Posterior cingulate gyrus (tissue), 11 donors: ENCODE results near the gene SSH2.
"Not testable (repeated sequence)": the region's sequence is repeated elsewhere in the genome, so short reads cannot be mapped to it uniquely, and the experiment has no call there.

Source experiments
- DNase-seq, 10 donors: peaks; one replicate each; pipeline versions ENCODE4 v3.0.0 to v3.0.0-alpha.2; 2020 to 2021; ENCODE audit warnings: mixed read lengths in 3 of 10
- intact Hi-C: fragments of 100-400 bp; cut with DNase I; formaldehyde crosslinking; loops from one replicate; pipeline ENCODE4 v1.15.1; 2023

Gene SSH2

GRCh38 chr17:29793501-29793900, 136.5 kb downstream of the SSH2 start:
- intact Hi-C loops = no loop called here

DNA sequence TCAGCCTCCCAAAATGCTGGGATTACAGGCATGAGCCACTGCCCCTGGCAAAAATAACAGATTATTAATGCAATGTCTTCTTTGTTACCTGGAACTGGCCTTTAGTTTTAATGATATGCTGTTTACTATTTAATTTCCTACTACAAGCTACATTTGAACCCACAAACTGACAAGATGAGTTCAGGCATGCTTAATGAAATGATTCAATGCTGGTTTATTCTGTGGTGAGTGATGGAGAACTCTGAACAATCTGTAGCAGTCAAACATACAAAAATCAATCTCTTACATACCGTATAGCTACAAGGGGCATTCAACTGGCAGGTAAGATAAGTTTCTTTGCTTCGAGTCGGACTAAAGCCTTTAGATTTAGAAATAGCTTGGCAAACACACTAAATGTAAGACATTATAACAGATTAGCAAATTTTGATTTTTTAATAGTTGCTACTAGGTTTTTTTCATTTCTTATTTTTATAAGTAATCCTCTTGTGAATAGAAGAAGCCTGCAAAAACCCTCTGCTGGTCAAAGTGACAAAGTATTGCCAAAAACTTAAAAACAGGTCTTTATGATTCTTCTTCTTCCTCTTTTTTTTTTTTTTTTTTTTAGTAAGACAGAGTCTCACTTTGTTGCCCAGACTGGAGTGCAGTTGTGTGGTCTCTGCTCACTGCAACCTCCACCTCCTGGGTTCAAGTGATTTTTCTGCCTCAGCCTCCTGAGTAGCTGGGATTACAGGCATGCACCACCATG, 138.5 kb downstream of the SSH2 start:
- DNase-seq = no peak
- intact Hi-C loops = no loop called here

More at GRCh38 chr17:29793501-29793900, 136.5 kb downstream of the SSH2 start:
- DNase-seq = no peak

DNA sequence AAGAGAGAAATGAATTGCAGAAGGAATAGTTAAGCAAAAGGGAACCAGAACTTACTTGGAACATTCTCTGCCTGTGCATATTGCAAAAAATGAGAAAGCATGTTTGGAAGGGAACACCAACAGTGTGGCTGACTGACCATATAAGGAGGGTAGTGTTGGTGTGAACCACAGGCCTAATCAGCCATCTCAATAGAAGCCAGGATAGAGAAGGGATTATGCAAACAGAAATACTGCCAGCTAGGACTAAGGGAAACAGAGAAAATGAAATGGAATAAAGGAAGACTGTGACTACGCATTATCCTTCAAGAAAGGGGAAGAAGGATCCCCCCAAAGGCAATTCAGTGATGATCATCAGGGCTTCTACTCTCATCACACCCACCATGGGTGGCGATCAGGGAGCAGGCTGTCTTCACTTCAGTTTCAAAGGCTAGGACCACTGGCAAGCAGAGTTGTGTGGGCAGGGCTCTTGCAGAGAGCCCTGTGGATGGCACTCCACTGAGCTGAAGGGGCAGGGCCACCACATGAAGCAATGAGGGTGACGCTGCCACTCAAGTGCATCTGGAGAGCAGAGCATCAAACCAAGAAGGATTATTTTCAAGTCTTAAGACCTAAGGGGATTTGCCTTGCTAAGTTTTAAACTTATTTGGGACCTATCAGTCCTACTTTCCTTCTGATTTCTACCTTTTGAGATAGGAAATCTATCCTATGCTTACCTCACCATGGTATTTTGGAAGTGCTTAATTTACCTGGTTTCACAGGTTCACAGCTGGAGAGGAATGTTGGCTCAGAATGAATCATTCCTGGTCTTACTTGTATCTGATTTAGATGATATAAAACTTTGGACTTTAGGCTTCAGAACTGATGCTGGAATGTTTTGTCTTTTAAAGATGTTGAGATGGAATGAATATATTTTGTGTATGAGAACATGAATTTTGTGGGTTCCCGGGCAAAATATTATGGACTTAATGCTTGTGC, 140.5 kb downstream of the SSH2 start:
- no peak for DNase-seq
- intact Hi-C loops = no loop called here

DNA sequence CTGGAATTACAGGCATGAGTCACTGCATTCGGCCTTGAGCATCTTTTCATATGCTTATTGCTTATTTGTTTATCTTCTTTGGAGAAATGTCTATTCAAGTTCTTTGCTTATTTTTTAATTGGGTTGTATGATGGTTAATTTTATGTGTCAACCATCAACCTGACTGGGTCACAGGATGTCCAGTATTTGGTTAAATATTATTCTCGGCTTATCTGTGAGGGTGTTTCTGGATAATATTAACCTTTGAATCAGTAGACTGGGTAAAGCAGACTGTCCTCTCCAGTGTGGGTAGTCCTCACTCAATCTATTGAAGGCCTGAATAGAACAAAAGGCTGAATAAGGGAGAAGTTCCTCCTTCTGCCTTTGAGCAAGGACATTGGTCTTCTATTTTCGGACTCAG, 142.0 kb downstream of the SSH2 start:
- intact Hi-C loops = no loop called here
- no peak for DNase-seq

DNA sequence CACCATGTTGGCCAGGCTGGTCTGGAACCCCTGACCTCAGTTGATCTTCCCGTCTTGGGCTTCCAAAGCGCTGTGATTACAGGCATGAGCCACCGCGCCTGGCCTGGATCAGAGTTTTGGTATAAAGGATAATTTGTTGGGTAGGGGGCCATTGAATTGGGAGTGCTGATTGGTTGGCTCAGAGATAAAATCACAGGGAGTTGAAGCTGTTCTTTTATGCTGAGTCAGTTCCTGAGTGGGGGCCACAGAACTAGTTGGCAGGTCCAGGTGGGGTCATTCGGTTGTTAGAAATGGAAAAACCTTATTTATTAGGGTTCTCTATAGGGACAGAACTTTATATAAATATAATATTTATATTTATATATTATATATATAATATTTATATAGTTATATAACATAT, 147.1 kb downstream of the SSH2 start:
- no peak for DNase-seq

GRCh38 chr17:29779812-29780190, 150.2 kb downstream of the SSH2 start:
- intact Hi-C loops = loop anchor here (1.0 kb wide), 1 partner anchor 140 kb away; no protein-coding TSS in a partner anchor
- DNase-seq = not testable (repeated sequence)

More for the DNA sequence above, 147.1 kb downstream of the SSH2 start:
- intact Hi-C loops = no loop called here

- DNase-seq = peak; percentile 50 to 94 (median 80)
- intact Hi-C loops = loop anchor here (1.0 kb wide), 1 partner anchor 140 kb away; no protein-coding TSS in a partner anchor
Measured at GRCh38 chr17:29778956-29779811, 150.8 kb downstream of the SSH2 start.

DNA sequence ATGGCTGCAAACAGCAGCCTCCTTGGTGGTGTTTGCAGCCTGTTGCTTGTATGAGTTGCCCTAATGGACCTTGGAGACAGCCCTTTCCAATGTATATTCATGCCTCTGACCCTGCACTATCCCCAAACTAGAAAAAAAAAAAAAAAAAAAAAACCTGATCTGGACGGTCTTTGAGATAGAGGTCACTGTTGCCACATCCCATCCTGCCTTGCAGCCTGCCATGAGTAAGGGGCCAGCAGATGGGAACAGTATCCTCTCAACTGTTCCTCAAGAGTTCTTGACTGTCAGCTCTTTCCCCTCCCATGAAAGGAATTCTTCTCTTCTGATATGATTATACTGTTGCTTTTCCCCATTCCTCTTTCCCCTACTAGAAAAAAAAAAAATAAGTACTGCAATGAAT, 152.4 kb downstream of the SSH2 start:
- intact Hi-C loops = no loop called here
- no peak for DNase-seq

DNA sequence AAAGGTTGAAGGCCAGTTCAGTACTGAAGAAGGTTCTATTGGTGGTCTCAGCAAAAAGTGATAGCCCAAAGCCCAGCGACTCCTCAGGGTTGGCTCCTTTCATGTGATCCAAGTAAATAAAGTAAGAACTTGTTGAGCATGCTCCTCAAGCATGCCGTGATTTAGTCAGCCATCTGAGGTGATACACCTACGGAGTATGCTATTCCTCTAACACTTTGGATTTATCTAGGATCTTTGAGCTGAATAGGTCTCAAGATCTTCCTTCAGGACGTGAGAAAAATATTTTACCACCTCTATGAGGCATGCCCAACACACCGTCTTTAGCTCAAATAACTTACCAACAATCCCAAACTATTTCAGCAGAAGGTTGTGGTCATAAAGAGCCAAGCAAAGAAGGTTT, 154.0 kb downstream of the SSH2 start:
- intact Hi-C loops = no loop called here
- no peak for DNase-seq

DNA sequence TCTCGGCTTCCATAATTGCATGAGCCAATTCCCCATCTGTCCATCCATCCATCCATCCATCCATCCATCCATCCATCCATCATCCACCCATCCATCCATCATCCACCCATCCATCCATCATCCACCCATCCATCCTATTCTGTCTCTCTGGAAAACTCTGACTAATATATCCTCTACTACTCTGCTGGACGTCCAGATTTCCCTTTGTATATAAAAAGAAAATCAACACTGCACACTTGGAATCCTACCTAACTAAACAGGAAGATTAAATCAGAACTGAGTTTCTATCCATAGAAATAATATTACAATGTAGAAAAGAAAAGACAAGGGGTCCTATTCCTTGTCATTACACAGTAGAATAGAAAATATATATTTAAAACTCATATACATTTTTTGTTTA, 157.0 kb downstream of the SSH2 start:
- no peak for DNase-seq
- intact Hi-C loops = no loop called here

GRCh38 chr17:29771546-29771945, 158.5 kb downstream of the SSH2 start:
- DNase-seq = no peak
- intact Hi-C loops = no loop called here

DNA sequence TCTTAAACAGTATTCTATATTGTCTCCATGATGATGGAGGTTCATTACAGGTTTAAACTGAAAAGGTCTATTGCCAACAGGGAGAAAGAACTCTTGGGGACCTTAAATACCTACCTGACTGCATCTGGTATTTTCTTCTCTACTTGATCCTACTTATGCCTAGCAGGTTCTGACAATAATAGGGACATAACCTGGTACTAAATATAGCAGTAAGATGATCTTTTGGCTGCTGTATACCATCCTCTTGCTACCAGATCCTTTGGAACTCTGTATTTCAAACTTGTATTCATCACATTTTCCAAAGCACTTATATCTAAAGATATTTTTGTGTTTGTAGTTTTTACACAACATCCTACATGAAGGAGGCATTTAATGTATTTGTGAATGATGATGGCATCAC, 160.8 kb downstream of the SSH2 start:
- no peak for DNase-seq
- intact Hi-C loops = no loop called here

DNA sequence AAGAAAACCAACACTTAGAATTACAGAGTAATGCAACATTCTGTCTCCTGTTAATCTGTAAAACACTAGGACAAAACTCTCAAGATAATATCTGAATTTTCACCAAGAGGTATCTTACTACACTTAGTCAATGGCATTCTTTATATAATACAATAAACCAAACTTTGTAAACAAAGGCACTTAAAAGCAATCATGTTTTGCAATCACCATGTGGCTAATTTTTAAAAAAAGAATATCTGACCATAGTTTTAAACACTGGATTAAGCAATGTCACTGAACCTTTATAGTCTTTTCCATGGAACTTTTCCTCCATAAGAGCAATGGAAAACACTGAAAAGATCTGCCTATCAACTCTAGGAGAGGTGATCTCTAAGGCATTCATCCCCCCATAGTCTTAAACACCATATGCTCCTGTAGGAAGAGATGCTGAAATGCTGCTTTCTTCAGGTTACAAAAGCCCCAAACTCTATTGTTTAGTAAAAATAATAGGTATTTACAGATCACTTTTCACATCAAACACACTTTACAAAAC, 163.2 kb downstream of the SSH2 start:
- no peak for DNase-seq
- intact Hi-C loops = no loop called here

GRCh38 chr17:29764748-29765147, 165.3 kb downstream of the SSH2 start:
- DNase-seq = no peak
- intact Hi-C loops = no loop called here

GRCh38 chr17:29764217-29764616, 165.8 kb downstream of the SSH2 start:
- intact Hi-C loops = no loop called here
- no peak for DNase-seq

- DNase-seq = no peak
- intact Hi-C loops = no loop called here
Measured at GRCh38 chr17:29763273-29763672, 166.8 kb downstream of the SSH2 start.

DNA sequence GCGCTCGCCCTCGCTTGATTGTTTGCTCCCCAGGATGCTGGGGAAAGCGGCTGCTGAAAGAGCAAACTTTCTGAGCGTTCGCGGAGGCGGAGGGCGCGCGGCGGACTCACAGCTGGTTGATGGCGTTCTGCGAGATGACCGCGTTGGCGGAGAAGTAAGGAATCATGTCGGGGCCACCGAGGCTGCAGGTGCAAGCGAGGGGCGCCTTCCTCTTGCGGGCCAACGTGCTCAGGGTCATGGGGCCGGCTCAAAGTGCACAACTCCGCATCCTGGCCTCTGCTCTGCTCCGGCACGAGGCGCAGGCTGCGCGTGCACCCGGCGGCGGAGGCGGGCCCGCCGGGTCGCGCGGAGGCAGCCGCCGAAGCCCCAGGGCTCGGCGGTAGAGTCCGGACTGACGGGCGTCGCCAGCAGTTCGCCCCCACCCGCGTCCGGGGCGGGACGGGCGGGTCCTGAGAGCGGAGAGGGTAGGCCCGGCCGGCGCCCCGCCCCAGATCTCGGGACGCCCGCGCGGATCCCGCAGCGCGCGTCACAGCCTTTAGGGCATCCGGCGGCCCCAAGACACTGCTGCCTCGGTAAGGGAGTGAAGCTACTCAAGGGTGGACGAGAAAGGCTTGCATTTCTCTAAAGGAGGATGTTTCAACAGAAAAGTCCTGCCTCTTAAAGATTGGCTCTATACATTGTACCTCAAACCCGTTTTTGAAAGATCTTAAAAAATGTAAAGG, 168.8 kb downstream of the SSH2 start:
- peak; percentile 59 to 97 (median 74) for DNase-seq
- intact Hi-C loops = no loop called here

- intact Hi-C loops = no loop called here
- DNase-seq = no peak
Measured at GRCh38 chr17:29760279-29761039, 169.6 kb downstream of the SSH2 start.

GRCh38 chr17:29758255-29758654, 171.8 kb downstream of the SSH2 start:
- DNase-seq = no peak
- intact Hi-C loops = no loop called here
